Activated naive CD8-positive, alpha-beta T cell treated with anti-CD3 and anti-CD28 coated beads, Interleukin-2, amount 50 U/mL, for 16 hours (primary cell): ENCODE measurements around the gene QSOX2.

Experiments
- DNase-seq: peaks from one replicate; pipeline ENCODE4 v3.0.0-alpha.2; 2020; ENCODE audit warnings: low read depth, low spot score

QSOX2 gene

GRCh38 chr9:136265561-136266355 lies 20.1 kb upstream of the QSOX2 start:
- DNase-seq: no peak

- no peak for DNase-seq
These were observed 19.1 kb upstream of the QSOX2 start for GRCh38 chr9:136264441-136265405.

GRCh38 chr9:136264031-136264430 lies 18.4 kb upstream of the QSOX2 start:
- no peak for DNase-seq

GRCh38 chr9:136262671-136263178 lies 17.1 kb upstream of the QSOX2 start:
- DNase-seq: no peak

GRCh38 chr9:136261686-136262430 lies 16.2 kb upstream of the QSOX2 start:
- no peak for DNase-seq

- no peak for DNase-seq
These were observed 15.4 kb upstream of the QSOX2 start for GRCh38 chr9:136260936-136261472.

- DNase-seq: no peak
These were observed 14.9 kb upstream of the QSOX2 start for GRCh38 chr9:136260521-136260920.

GRCh38 chr9:136259836-136260235 lies 14.2 kb upstream of the QSOX2 start:
- DNase-seq: no peak

GRCh38 chr9:136259517-136259813 lies 13.9 kb upstream of the QSOX2 start:
- DNase-seq: no peak

- no peak for DNase-seq
These were observed 13.3 kb upstream of the QSOX2 start for GRCh38 chr9:136258786-136259516.

- no peak for DNase-seq
These were observed 12.7 kb upstream of the QSOX2 start for GRCh38 chr9:136258299-136258625.

GRCh38 chr9:136257381-136258298 lies 12.0 kb upstream of the QSOX2 start:
- no peak for DNase-seq

GRCh38 chr9:136255896-136256890 lies 10.6 kb upstream of the QSOX2 start:
- no peak for DNase-seq

- no peak for DNase-seq
These were observed 9.5 kb upstream of the QSOX2 start for GRCh38 chr9:136255166-136255538.

- no peak for DNase-seq
These were observed 9.0 kb upstream of the QSOX2 start for GRCh38 chr9:136254381-136255165.

- no peak for DNase-seq
These were observed 7.9 kb upstream of the QSOX2 start for GRCh38 chr9:136253246-136254130.

- DNase-seq: no peak
These were observed 7.2 kb upstream of the QSOX2 start for GRCh38 chr9:136252846-136253245.
